ENCODE measurements around the gene GRIN2C.

DNA sequence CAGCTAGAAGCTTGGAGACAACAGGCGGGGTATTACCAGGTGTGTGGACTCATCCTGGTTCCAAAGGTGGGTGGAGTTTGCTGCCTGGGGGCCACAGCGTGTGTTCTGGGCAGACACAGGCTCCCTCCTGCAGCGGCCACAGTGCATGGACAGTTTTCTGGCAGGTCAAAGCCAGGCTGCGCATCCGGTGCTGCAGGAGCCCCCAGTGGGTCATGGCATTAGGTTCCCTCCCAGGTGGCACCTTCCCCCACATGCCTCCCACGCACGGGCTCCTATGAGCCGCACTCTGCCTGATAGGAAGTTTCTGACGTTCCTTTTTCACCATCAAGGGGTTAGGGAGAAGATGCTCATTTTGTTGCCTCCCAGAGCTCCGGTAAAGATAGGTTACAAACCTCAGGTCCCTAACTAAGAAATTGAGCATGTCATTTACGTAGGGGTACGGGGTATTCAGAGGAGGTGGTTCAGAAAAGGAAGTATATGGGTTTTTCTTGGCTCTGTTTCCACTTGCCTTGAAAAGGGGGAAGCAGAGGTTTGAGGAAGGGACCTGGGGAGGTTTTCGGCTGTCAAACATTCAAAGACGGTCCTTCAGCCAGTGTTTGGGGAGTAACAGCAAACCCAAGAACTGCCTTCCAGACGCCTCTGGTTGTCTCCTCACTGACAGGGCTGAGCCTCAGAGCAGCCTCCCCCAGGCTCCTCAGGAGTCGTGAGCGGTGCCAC is 50.8 kb downstream of the GRIN2C start:
- TF ChIP-seq, protein P1, sequence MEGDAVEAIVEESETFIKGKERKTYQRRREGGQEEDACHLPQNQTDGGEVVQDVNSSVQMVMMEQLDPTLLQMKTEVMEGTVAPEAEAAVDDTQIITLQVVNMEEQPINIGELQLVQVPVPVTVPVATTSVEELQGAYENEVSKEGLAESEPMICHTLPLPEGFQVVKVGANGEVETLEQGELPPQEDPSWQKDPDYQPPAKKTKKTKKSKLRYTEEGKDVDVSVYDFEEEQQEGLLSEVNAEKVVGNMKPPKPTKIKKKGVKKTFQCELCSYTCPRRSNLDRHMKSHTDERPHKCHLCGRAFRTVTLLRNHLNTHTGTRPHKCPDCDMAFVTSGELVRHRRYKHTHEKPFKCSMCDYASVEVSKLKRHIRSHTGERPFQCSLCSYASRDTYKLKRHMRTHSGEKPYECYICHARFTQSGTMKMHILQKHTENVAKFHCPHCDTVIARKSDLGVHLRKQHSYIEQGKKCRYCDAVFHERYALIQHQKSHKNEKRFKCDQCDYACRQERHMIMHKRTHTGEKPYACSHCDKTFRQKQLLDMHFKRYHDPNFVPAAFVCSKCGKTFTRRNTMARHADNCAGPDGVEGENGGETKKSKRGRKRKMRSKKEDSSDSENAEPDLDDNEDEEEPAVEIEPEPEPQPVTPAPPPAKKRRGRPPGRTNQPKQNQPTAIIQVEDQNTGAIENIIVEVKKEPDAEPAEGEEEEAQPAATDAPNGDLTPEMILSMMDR (IDR thresholded peaks at IDR 0.05): no peak
- no peak for TF ChIP-seq POLR2AphosphoS5 (IDR thresholded peaks at IDR 0.05)

Measured in sigmoid colon (tissue), 4 donors.